GM18507 (cell line): Measurements from ENCODE around the gene PAM.
"Not testable (repeated sequence)": the region's sequence is repeated elsewhere in the genome, so short reads cannot be mapped to it uniquely, and the experiment has no call there.

ENCODE experiments used
- DNase-seq: peaks from one replicate; pipeline ENCODE4 v3.0.0; 2011; ENCODE audit warnings: low read depth; ENCODE audit not compliant: insufficient read length; ENCODE audit errors: extremely low spot score
- FAIRE-seq: peaks from 2 replicates; lab custom pipeline; 2011; peaks lifted over from hg19 to GRCh38; lab: Jason Lieb, UNC

PAM gene

DNA sequence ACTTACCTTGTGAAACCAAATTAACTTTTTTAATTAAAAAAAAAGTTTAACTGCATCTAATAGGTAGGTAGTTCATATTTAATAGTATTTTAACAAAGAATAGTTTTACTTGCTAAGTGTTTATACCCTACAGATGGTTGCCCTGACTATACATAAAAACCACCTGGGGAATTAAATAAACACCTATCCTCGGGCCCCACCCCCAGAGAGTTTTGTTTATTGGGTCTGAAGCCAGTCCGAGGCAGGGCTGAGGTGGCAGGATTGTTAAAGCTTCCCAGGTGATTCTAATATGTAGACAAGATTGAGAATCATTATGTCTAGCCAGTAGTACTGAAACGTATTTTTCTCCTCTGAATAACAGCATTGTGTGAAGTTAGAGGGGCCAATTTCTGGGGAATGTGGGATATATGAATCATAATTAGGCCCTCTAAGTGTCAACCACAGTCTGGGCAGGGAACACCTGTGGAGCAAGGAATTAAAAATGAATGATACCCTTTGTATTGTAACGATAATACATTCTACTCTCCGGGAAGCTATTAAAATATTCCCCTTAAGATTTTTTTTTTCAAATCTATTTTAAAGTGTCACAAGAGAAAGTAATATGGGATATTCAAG is 5.6 kb upstream of the PAM start:
- FAIRE-seq (no peak), DNase-seq (no peak)

DNA sequence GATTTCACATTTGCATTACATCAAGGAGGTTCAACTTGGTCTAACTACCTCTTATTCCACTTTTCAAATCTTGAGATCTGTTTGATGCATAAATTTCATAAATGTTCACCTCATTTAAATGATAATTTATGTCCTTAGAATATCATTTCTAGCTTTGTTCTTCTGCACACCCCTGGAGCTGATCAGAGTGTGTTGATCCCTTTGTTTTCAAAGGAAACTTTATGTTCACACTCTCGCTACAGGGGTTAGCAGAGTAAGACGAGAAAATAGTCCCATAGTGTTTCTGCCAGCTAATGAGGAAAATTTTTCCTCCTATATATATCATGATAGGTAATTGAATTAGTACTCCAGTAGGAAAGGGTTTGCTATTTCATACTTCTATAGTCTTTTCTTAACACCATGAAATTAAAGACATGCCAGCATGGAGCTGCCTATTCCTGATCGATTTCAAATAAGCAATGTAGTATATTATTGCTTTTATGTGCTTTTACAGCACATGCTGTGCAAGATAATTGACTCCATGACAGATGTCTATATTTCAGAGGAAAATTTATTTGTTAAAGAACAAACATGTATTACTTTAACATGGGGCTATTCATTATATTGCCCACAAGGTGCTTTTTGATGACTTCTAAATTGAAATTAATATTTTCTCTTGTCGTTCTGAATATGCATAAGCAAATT is 4.8 kb upstream of the PAM start:
- no peak for DNase-seq
- FAIRE-seq: no peak

DNA sequence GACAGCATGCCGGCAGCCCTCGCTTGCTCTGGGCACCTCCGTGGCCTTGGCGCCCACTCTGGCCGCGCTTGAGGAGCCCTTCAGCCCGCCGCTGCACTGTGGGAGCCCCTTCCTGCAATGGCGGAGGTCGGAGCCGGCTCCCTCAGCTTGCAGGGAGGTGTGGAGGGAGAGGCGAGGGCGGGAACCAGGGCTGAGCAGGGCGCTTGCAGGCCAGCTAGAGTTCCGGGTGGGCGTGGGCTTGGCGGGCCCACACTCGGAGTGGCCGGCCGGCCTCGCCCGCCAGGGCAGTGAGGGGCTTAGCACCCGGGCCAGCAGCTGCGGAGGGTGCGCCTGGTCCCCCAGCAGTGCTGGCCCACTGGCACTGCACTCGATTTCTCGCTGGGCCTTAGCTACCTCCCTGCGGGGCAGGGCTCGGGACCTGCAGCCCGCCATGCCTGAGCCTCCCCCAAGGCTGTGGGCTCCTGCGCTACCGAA is 3.2 kb upstream of the PAM start:
- not testable (repeated sequence) for DNase-seq, FAIRE-seq

GRCh38 chr5:102753889-102754766 is 977 bp upstream of the PAM start:
- DNase-seq (no peak), FAIRE-seq (no peak)

DNA sequence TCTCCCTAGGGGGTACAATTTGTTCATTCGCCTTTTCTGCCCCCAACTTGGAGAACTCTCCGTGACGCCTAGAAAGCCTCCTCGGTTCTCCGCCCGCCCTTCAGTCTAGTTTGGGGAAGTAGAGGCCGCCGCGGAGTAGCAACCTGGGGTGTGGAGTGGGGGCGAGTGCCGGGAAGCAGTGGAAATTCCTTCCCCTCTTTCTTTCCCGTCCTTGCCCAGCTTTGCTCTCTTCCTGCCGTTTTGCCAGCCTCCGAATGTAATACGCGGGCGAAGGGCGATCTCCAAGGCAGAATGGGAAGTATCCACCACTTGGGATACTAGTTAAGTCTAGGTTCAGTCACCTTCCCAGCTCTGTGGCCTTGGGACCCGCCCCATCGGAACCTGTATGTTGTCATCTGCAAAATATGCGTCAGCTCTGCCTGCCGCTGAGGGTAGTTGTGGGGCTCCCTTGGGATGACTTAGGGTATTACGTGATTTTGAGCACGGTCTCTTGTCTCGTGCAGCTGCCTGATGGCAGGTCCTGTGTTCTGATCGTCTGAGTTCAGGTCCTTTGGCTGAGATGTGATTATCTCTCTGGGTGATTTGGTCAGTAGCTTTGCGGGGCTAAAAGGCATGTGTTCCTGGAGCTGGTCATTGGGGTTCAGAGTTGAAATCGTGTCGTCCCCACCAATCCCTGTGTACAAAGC is 724 bp downstream of the PAM start:
- peak; percentile 77 for FAIRE-seq

GRCh38 chr5:102758576-102758975 is 3.5 kb downstream of the PAM start:
- DNase-seq (no peak), FAIRE-seq (no peak)

More for the DNA sequence above, 724 bp downstream of the PAM start:
- DNase-seq: no peak

- DNase-seq: no peak
- FAIRE-seq: no peak
Observed at GRCh38 chr5:102759289-102759688, 4.2 kb downstream of the PAM start.

DNA sequence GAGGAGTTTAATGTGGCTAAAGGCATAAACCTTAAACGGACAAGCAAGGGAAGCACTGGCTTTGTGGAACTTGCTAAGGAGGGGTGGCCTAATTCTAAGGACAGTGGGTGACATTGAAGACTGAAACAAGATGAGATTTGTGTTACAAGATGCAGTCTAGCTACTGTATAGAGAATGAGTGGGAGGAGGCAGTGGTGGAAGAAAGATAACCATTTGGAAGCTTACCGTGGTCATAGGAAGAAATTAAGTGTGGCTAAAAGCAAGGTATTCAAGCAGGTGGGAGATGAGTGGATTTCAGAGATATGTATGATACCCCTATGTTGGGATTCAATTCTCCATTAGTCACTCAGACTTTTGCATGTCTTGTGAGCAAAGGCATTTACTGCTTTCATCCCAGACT is 4.6 kb downstream of the PAM start:
- DNase-seq (no peak), FAIRE-seq (no peak)

- DNase-seq (no peak), FAIRE-seq (peak; percentile 51)
Observed at GRCh38 chr5:102760815-102761214, 5.7 kb downstream of the PAM start.

GRCh38 chr5:102762095-102762534 is 7.0 kb downstream of the PAM start:
- FAIRE-seq (peak; percentile 74), DNase-seq (no peak)

GRCh38 chr5:102762562-102763227 is 7.6 kb downstream of the PAM start:
- no peak for DNase-seq
- no peak for FAIRE-seq

DNA sequence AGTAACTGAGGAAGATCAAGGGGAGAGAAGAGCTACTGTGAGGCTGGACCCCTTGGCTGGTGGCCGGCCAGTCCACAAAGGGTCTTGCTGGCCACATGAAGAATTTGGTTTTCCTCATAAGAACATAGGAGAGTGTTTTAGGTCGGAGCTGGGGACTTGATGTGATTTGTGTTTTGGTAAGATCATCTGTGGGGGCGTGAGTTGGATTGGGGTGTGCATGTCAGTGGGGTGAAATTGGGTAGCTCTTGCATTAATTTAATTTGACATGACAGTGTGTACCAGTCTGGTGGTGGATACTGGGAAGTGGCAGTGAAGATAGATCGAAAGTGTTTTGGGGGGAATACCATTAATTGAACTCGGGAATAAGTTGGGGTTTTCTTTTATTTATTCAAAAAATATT is 8.6 kb downstream of the PAM start:
- FAIRE-seq: no peak

DNA sequence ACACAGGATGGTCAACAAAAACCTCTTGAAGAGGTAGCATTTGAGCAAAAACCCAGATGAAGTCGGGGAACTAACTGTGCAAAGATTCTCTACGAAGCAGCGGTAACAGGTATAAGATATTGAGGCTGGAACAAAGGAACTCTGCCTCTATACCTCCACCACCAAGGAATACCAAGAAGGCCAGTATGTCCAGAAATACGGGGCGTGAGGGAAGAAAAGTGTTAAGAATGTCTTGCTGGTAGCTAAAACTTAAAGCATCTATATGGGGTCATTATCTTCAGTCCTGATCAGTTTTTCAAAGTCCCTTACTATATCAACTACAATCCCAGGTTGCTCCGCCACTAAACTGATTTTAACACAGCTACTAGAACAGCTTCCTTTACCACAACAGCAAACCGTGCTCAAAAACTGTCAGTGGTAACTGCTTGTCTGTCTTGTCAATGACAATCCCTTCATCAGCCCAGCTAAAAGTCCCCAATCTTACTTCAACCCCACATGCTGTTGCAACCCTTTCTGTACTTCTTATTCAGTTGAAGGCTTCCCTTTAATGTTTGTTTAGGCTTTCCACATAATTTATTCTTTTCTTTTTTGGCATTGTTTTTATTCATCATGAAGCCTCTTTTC is 9.4 kb downstream of the PAM start:
- FAIRE-seq: peak; percentile 26
- DNase-seq: no peak

More for the DNA sequence above, 8.6 kb downstream of the PAM start:
- DNase-seq: no peak

GRCh38 chr5:102765350-102765749 is 10.2 kb downstream of the PAM start:
- no peak for FAIRE-seq

GRCh38 chr5:102766295-102767090 is 11.4 kb downstream of the PAM start:
- no peak for FAIRE-seq
- no peak for DNase-seq

More at GRCh38 chr5:102765350-102765749, 10.2 kb downstream of the PAM start:
- DNase-seq: no peak

DNA sequence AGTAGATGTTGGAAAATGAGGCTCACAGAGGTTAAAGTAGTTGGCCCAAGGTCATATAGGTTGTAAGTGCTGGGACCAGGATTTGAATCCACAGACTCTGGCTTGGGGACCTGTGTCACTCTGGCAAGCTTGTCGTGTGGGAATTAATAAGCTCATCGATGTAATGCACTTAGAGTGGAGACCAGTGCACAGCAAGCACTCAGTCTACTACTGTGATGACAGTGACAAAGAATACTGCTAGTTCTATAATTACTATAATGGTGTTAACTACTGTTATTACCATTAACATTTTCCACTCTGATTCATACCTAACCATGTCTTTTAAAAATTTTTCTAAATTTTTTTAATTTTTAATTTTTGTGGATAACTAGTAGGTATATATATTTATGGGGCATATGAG is 12.8 kb downstream of the PAM start:
- FAIRE-seq (no peak), DNase-seq (no peak)

DNA sequence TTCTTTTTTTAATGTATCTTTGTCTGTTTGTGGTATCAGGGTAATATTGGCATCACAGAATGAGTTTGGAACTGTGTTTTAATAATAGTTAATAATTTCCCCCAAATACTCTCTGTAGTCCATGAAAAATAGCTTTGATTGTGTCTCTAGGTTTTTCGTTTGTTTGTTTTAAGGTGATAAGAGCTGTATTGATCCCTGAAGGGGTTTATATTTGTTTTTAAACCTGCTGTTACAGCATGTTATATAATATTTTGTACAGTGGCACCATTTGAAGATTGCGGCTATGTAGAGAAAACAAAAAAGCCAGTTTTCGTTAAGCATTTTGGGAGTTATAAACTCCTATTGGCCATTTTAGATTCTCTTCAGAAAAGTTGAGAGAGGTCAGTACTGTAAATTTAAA is 15.7 kb downstream of the PAM start:
- DNase-seq (no peak), FAIRE-seq (no peak)

DNA sequence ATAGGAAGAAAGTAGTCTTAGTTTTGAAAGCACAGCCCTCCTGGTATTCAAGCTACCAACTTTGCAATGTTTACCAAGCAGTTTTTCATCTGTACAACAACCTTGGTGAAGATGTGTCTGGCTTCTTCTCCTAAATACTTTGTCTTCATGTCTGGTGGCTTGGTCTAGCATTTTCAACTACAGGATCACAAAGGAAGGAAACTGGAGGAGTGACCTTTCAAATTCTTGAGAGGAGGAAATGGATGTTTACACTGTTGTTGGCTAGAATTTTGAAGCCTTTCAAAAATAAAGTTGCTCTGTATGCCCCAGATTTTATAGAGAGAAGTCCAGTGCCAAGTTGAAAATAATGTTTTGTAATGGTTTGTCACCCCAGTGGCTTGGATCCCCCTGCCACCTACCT is 16.3 kb downstream of the PAM start:
- FAIRE-seq (peak; percentile 29), DNase-seq (no peak)
